Astrocyte (in vitro differentiated cells and primary cell): ENCODE data around the gene AGTPBP1. TPM values are rescaled to one million over a fixed set of nuclear protein-coding genes. Genes with fewer than 3 reads are reported as not detected.

Experiments
- DNase-seq: peaks from one replicate; pipeline ENCODE4 v3.0.0-alpha.2; 2010; ENCODE audit warnings: low read depth
- FAIRE-seq: peaks from 2 replicates; lab custom pipeline; 2011; peaks lifted over from hg19 to GRCh38; lab: Jason Lieb, UNC
- H2AFZ ChIP-seq: 2 replicates; pipeline ENCODE4 v1.6.0; 2012; ENCODE audit warnings: low read depth, low read length, inconsistent platforms
- H3K27ac ChIP-seq: 2 replicates; pipeline ENCODE4 v1.5.1; 2011; ENCODE audit warnings: low read depth, low read length, inconsistent platforms
- H3K27me3 ChIP-seq: 2 replicates; pipeline ENCODE4 v1.6.0; 2011; ENCODE audit warnings: low read length, inconsistent platforms; ENCODE audit not compliant: insufficient read depth
- H3K36me3 ChIP-seq: 2 replicates; pipeline ENCODE4 v1.5.1; 2011; ENCODE audit warnings: low read length, inconsistent platforms; ENCODE audit not compliant: insufficient read depth
- H3K4me1 ChIP-seq: 2 replicates; pipeline ENCODE4 v1.5.1; 2011; ENCODE audit warnings: low read length, inconsistent platforms; ENCODE audit not compliant: insufficient read depth
- H3K4me2 ChIP-seq: 2 replicates; pipeline ENCODE4 v1.6.0; 2012; ENCODE audit warnings: low read length, inconsistent platforms
- H3K4me3 ChIP-seq: 2 replicates; pipeline ENCODE4 v1.5.1; 2011; ENCODE audit warnings: low read depth, mild to moderate bottlenecking, low read length, inconsistent platforms; ENCODE audit not compliant: insufficient read depth
- H3K79me2 ChIP-seq: 2 replicates; pipeline ENCODE4 v1.6.0; 2012; ENCODE audit warnings: mild to moderate bottlenecking, low read length, inconsistent platforms; ENCODE audit not compliant: insufficient read depth
- H3K9ac ChIP-seq: 2 replicates; pipeline ENCODE4 v1.6.0; 2012; ENCODE audit warnings: mild to moderate bottlenecking, low read length, inconsistent platforms
- H3K9me3 ChIP-seq: 2 replicates; pipeline ENCODE4 v1.5.1; 2012; ENCODE audit warnings: low read depth, mild to moderate bottlenecking, low read length, inconsistent platforms; ENCODE audit not compliant: insufficient read depth
- H4K20me1 ChIP-seq: 2 replicates; pipeline ENCODE4 v1.6.0; 2012; ENCODE audit warnings: low read length, inconsistent platforms; ENCODE audit not compliant: insufficient read depth
- H3K27ac Mint-ChIP-seq: one replicate; pipeline ENCODE4 v1.8.0; 2021; ENCODE audit warnings: mild to moderate bottlenecking, mixed read lengths; ENCODE audit not compliant: unreplicated experiment
- H3K27me3 Mint-ChIP-seq: one replicate; pipeline ENCODE4 v1.8.0; 2021; ENCODE audit warnings: low read depth, mixed read lengths; ENCODE audit not compliant: unreplicated experiment
- H3K36me3 Mint-ChIP-seq: one replicate; pipeline ENCODE4 v1.8.0; 2021; ENCODE audit warnings: low read depth, mixed read lengths; ENCODE audit not compliant: unreplicated experiment
- H3K4me1 Mint-ChIP-seq: one replicate; pipeline ENCODE4 v1.8.0; 2021; ENCODE audit warnings: low read depth, mixed read lengths; ENCODE audit not compliant: unreplicated experiment
- H3K4me3 Mint-ChIP-seq: one replicate; pipeline ENCODE4 v1.8.0; 2021; ENCODE audit warnings: mild to moderate bottlenecking, moderate library complexity, mixed read lengths; ENCODE audit not compliant: unreplicated experiment
- H3K9me3 Mint-ChIP-seq: one replicate; pipeline ENCODE4 v1.8.0; 2021; ENCODE audit warnings: mild to moderate bottlenecking, mixed read lengths; ENCODE audit not compliant: unreplicated experiment
- EZH2 ChIP-seq: IDR thresholded peaks from 2 replicates; pipeline ENCODE4 v1.6.1; 2012; ENCODE audit warnings: mild to moderate bottlenecking, low read length, inconsistent platforms; ENCODE audit not compliant: insufficient read depth
- total RNA-seq: library from RNA; stranded (reverse); gene quantifications from 2 replicates; pipeline ENCODE4 v1.2.1, GENCODE V29; 2021
- TF ChIP-seq, protein P1 (sequence below): IDR thresholded peaks from 2 replicates; pipeline ENCODE4 v1.5.1; 2011; ENCODE audit warnings: low read depth, mild to moderate bottlenecking, inconsistent platforms, low read length, moderate library complexity; ENCODE audit not compliant: insufficient read depth

The AGTPBP1 gene
- total RNA-seq, 1 donor from 2014 or later: 30.0 TPM

DNA sequence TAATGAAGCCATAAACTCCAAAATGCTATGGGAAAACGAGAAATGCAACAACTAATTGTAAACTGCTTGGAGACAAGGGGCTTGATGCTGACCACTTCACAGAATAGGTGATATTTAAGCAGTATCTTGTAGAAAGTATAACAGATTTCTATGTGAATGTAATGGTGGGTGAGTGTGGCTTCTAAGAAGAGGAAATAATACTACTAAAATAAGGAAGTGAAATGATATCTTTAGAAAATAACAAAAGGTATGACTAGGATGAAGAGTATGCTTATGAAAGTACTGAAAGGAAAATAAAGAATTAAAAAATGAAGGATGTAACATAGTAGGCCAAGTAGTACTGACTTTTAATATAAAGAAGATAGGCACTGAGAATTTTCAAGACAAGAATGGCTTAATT lies 94.2 kb downstream of the AGTPBP1 start:
- H3K4me2 ChIP-seq: no peak overlapping the region
- H3K4me3 ChIP-seq: no peak overlapping the region
- no peak overlapping the region for H3K9ac ChIP-seq
- H3K79me2 ChIP-seq: no peaks in the 10 kb centered on the region
- no peak overlapping the region for H3K27ac ChIP-seq
- H3K9me3 Mint-ChIP-seq: no peaks in the 10 kb centered on the region
- no peak for DNase-seq
- no peak for TF ChIP-seq EZH2
- TF ChIP-seq, protein P1, sequence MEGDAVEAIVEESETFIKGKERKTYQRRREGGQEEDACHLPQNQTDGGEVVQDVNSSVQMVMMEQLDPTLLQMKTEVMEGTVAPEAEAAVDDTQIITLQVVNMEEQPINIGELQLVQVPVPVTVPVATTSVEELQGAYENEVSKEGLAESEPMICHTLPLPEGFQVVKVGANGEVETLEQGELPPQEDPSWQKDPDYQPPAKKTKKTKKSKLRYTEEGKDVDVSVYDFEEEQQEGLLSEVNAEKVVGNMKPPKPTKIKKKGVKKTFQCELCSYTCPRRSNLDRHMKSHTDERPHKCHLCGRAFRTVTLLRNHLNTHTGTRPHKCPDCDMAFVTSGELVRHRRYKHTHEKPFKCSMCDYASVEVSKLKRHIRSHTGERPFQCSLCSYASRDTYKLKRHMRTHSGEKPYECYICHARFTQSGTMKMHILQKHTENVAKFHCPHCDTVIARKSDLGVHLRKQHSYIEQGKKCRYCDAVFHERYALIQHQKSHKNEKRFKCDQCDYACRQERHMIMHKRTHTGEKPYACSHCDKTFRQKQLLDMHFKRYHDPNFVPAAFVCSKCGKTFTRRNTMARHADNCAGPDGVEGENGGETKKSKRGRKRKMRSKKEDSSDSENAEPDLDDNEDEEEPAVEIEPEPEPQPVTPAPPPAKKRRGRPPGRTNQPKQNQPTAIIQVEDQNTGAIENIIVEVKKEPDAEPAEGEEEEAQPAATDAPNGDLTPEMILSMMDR: no peak
- H3K27me3 ChIP-seq: no peaks in the 10 kb centered on the region
- H3K9me3 ChIP-seq: no peaks in the 10 kb centered on the region
- H4K20me1 ChIP-seq: no peaks in the 10 kb centered on the region
- H3K27me3 Mint-ChIP-seq: no peaks in the 10 kb centered on the region
- H3K4me3 Mint-ChIP-seq: no peak overlapping the region
- H3K36me3 Mint-ChIP-seq: peaks cover 5% of the 10 kb centered on the region
- H3K27ac Mint-ChIP-seq: no peak overlapping the region
- H3K4me1 Mint-ChIP-seq: no peaks in the 10 kb centered on the region
- no peaks in the 10 kb centered on the region for H3K36me3 ChIP-seq
- H2AFZ ChIP-seq: no peak overlapping the region
- no peaks in the 10 kb centered on the region for H3K4me1 ChIP-seq
- no peak for FAIRE-seq

DNA sequence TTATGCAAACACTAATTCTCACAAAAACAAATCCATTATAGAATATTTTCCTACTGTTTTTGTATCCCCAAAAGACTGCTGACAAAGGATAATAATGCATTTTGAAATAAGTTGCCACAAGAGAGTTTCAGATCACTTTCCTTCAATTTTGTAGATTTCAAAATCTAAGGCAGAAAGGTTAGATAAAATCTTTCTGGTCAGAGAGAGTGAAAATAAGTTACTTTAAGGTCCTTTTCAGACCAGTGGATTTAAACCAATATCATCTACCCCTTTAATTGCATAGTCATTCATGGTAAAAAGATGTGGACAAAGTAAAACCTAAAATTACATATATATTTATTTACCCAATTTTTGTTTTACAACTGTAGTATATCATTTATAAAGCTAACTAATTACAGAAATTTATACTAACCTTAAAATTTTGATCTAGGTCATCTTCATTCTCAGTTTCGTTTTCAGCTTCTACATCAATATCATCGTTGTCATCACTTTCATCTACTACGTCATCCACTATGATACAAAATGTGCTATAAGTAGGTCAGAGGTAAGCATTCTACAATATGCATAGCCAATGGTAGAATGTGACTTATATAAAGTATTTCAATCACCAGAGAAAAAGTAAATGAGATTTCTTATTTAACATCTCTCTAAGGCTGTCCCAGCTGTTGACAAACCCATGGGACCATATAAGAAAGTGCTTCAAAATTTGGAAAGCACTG lies 95.7 kb downstream of the AGTPBP1 start:
- no peak overlapping the region for H2AFZ ChIP-seq
- no peaks in the 10 kb centered on the region for H3K4me1 ChIP-seq
- Mint-ChIP-seq H3K27ac (no peak overlapping the region), H3K27me3 (no peaks in the 10 kb centered on the region), H3K4me3 (no peak overlapping the region), H3K36me3 (peaks cover 7% of the 10 kb centered on the region), H3K9me3 (no peaks in the 10 kb centered on the region), H3K4me1 (no peaks in the 10 kb centered on the region)
- H3K36me3 ChIP-seq: no peaks in the 10 kb centered on the region
- TF ChIP-seq, protein P1: no peak
- no peak for TF ChIP-seq EZH2
- H3K27ac ChIP-seq: no peak overlapping the region
- DNase-seq (no peak), FAIRE-seq (no peak)
- no peaks in the 10 kb centered on the region for H3K27me3 ChIP-seq
- no peaks in the 10 kb centered on the region for H3K9me3 ChIP-seq
- no peak overlapping the region for H3K9ac ChIP-seq
- H4K20me1 ChIP-seq: no peaks in the 10 kb centered on the region
- H3K4me2 ChIP-seq: no peak overlapping the region
- H3K4me3 ChIP-seq: no peak overlapping the region
- no peaks in the 10 kb centered on the region for H3K79me2 ChIP-seq

DNA sequence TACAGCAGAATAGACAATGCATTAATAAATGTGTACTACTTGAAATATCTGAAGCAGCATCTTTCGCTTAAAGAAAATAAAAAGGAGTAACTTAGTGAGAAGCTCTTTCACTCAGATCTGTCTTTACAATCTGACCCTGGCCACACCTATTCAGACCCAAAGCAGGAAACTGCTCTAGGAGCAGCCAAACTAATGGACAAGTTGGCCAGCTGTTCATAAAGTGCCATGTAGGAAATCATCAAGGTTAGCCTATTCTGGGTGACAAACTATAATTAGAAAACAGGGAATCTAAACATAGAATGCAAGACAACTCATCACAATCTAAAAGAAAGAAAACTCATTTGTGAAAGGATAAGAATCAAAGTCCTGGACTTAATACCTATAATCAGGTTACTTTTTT lies 101.3 kb downstream of the AGTPBP1 start:
- TF ChIP-seq EZH2: no peak
- TF ChIP-seq, protein P1: no peak
- no peak overlapping the region for H3K9ac ChIP-seq
- no peak overlapping the region for H3K4me3 ChIP-seq
- FAIRE-seq (no peak), DNase-seq (no peak)
- H3K4me2 ChIP-seq: no peak overlapping the region
- no peaks in the 10 kb centered on the region for H3K9me3 Mint-ChIP-seq
- H2AFZ ChIP-seq: no peak overlapping the region
- peaks cover 4% of the 10 kb centered on the region for H3K36me3 Mint-ChIP-seq
- peaks cover 2% of the 10 kb centered on the region for H3K4me1 Mint-ChIP-seq
- H3K9me3 ChIP-seq: no peaks in the 10 kb centered on the region
- H3K27ac Mint-ChIP-seq: no peak overlapping the region
- H3K27ac ChIP-seq: no peak overlapping the region
- H3K79me2 ChIP-seq: no peaks in the 10 kb centered on the region
- H3K27me3 ChIP-seq: no peaks in the 10 kb centered on the region
- no peaks in the 10 kb centered on the region for H3K4me1 ChIP-seq
- no peaks in the 10 kb centered on the region for H4K20me1 ChIP-seq
- no peaks in the 10 kb centered on the region for H3K27me3 Mint-ChIP-seq
- H3K36me3 ChIP-seq: no peaks in the 10 kb centered on the region
- no peak overlapping the region for H3K4me3 Mint-ChIP-seq
